Measurements from ENCODE around the gene TENM3.

DNA sequence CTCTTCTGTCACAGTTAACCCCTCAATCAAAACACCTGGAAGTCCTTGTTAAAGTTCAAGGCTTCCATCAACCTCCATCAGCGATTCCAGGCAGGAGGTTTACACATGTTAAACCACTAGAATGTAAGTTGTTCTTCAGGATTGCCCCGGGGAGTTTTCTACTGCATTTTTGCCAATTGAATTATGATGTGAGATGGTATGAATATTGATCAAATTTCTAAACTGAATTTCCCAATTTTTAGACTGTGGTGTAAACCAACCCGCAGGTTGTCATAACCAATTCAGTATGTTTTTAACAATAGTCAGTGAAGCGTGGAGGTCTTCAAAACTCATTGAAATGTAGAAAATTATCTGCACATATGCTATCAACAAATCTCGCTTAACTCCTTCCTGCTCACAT, 21.2 kb upstream of the TENM3 start:
- no peak for TF ChIP-seq ELF4 (CRISPR knock-in tag; IDR thresholded peaks at IDR 0.05; ENCODE audit: low read depth)
- TF ChIP-seq ETV6 (CRISPR knock-in tag; IDR thresholded peaks at IDR 0.05) = no peak
- no peak for TF ChIP-seq USF2 (CRISPR knock-in tag; IDR thresholded peaks at IDR 0.05)
- no peak for TF ChIP-seq CTCF (IDR thresholded peaks at IDR 0.05)
- no peak for TF ChIP-seq RORB (CRISPR knock-in tag; IDR thresholded peaks at IDR 0.05)
- no peak for TF ChIP-seq ZNF416 (CRISPR knock-in tag; IDR thresholded peaks at IDR 0.05)
- TF ChIP-seq MAX (CRISPR knock-in tag; IDR thresholded peaks at IDR 0.05) = no peak
- TF ChIP-seq USF1 (CRISPR knock-in tag; IDR thresholded peaks at IDR 0.05) = no peak
- TF ChIP-seq KAT7 (CRISPR knock-in tag; IDR thresholded peaks at IDR 0.05; ENCODE audit: borderline replicate concordance) = no peak
